HG03064 (cell line): ENCODE results near the gene TAF6.
A peak's percentile ranks its signal among the peaks of the same experiment; 100 is the strongest.

Experiments used
- ATAC-seq: cut with Tn5 transposase; IDR thresholded peaks from one replicate; pipeline ENCODE4 v1.9.1; 2021; ENCODE audit warnings: low read depth; ENCODE audit not compliant: unreplicated experiment

Gene TAF6

GRCh38 chr7:100124301-100125230, 5.4 kb upstream of the TAF6 start:
- ATAC-seq, result no peak

GRCh38 chr7:100122568-100122967, 3.4 kb upstream of the TAF6 start:
- ATAC-seq, result no peak

GRCh38 chr7:100122067-100122466, 2.9 kb upstream of the TAF6 start:
- no peak for ATAC-seq

- no peak for ATAC-seq
These were observed 1.5 kb upstream of the TAF6 start for GRCh38 chr7:100120733-100121036.

GRCh38 chr7:100119970-100120732, 993 bp upstream of the TAF6 start:
- peak; percentile 33 for ATAC-seq

- no peak for ATAC-seq
These were observed 628 bp downstream of the TAF6 start for GRCh38 chr7:100118388-100119071.

- ATAC-seq, result no peak
These were observed 4.1 kb downstream of the TAF6 start for GRCh38 chr7:100115026-100115425.

GRCh38 chr7:100111914-100112313, 7.2 kb downstream of the TAF6 start:
- no peak for ATAC-seq

GRCh38 chr7:100111156-100111555, 8.0 kb downstream of the TAF6 start:
- ATAC-seq, result no peak

GRCh38 chr7:100109521-100110163, 9.5 kb downstream of the TAF6 start:
- no peak for ATAC-seq

- ATAC-seq, result no peak
These were observed 11.3 kb downstream of the TAF6 start for GRCh38 chr7:100107890-100108289.

- no peak for ATAC-seq
These were observed 11.9 kb downstream of the TAF6 start for GRCh38 chr7:100107125-100107737.

- ATAC-seq, result no peak
These were observed 12.5 kb downstream of the TAF6 start for GRCh38 chr7:100106633-100107032.

- no peak for ATAC-seq
These were observed 13.6 kb downstream of the TAF6 start for GRCh38 chr7:100105534-100105933.

- ATAC-seq, result no peak
These were observed 16.0 kb downstream of the TAF6 start for GRCh38 chr7:100102950-100103840.

GRCh38 chr7:100101016-100101862, 17.9 kb downstream of the TAF6 start, which contains the start of the genes AP4M1 and MCM7:
Gene AP4M1 (plus strand): TSS chr7:100101643. CDS start chr7:100101715, 72 bp downstream.
Gene MCM7 (minus strand): TSS chr7:100101397. CDS start chr7:100101294, 103 bp downstream.
- peak; percentile 68 for ATAC-seq

GRCh38 chr7:100100420-100101015, 18.6 kb downstream of the TAF6 start:
- peak; percentile 60 for ATAC-seq

- ATAC-seq, result no peak
These were observed 19.7 kb downstream of the TAF6 start for GRCh38 chr7:100099452-100099851.
